ENCODE results near the gene GDPD3.

DNA sequence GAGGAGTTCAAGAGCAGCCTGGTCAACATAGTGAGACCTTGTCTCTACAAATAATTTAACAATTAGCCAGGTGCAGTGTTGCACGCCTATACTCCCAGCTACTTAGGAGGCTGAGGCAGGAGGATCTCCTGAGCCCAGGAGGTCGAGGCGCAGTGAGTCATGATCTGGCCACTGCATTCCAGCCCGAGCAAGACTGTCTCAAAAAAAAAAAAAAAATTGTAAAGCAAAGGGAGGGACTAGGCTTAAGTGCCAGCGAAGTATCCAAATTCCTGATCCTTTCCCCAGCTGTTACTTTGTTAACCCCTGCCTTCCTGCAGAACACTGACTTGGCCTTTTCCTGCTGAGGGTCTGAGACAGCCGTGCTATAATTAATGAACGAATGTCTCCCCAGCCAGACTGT lies 2.7 kb downstream of the GDPD3 start:
- TF ChIP-seq RXRA (IDR thresholded peaks at IDR 0.05), result no peak
- TF ChIP-seq, protein P1, sequence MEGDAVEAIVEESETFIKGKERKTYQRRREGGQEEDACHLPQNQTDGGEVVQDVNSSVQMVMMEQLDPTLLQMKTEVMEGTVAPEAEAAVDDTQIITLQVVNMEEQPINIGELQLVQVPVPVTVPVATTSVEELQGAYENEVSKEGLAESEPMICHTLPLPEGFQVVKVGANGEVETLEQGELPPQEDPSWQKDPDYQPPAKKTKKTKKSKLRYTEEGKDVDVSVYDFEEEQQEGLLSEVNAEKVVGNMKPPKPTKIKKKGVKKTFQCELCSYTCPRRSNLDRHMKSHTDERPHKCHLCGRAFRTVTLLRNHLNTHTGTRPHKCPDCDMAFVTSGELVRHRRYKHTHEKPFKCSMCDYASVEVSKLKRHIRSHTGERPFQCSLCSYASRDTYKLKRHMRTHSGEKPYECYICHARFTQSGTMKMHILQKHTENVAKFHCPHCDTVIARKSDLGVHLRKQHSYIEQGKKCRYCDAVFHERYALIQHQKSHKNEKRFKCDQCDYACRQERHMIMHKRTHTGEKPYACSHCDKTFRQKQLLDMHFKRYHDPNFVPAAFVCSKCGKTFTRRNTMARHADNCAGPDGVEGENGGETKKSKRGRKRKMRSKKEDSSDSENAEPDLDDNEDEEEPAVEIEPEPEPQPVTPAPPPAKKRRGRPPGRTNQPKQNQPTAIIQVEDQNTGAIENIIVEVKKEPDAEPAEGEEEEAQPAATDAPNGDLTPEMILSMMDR (IDR thresholded peaks at IDR 0.05; ENCODE audit: low read depth, low read length, missing input control), result no peak
- TF ChIP-seq FOXA2 (IDR thresholded peaks at IDR 0.05), result no peak
- no peak for TF ChIP-seq JUND (IDR thresholded peaks at IDR 0.05)
- TF ChIP-seq RAD21 (IDR thresholded peaks at IDR 0.05), result no peak
